Measurements from ENCODE around the gene MAP6. TPM values are rescaled to one million over a fixed set of nuclear protein-coding genes. Genes with fewer than 3 reads are reported as not detected.
A peak's percentile ranks its signal among the peaks of the same experiment; 100 is the strongest.

MAP6 gene
- polyA plus RNA-seq, 1 donor (not counting 4 experiments of a cell fraction or from before 2014, with no cell fraction given), result 1.7 TPM

DNA sequence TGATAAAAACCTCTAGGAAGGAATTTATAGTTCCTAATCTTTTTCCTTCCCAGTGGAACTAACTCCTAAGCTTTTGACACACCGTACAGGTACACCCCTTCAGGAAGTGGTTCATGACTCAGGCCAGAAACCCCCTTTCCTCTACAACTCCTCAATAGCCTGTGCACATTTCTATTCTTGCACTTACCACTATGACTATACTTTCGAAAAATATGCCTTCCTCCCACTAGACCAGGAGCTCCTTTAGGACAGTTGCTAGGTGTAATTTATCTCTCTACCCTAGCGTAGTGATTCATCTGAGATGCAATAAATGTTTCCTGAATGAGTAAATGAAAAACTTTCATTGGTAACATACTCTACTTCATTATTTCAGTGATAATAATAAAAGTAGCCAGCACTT lies 14.5 kb downstream of the MAP6 start:
- FAIRE-seq, result peak; percentile 91
- no peak overlapping the region for H3K4me3 ChIP-seq (ENCODE audit: control insufficient read depth in 2 of 3, extremely low read depth in 1 of 3, insufficient read depth in 2 of 3, low read depth in 1 of 3, low read length in 3 of 3)
- dilution Hi-C loops (cut with MboI; ENCODE audit: extremely low pct_ligation_motif_present, low sequenced_read_pairs), result no loop called here

GRCh38 chr11:75653532-75653931 lies 15.3 kb downstream of the MAP6 start:
- H3K27ac ChIP-seq (ENCODE audit: control insufficient read depth, insufficient read depth, low read length), result peak overlapping the region; percentile 57
- TF ChIP-seq EZH2 (IDR thresholded peaks at IDR 0.05; ENCODE audit: low read length) (no peak), CTCF (optimal IDR thresholded peaks at IDR 0.05 in 1 of 3, IDR thresholded peaks at IDR 0.05 in 1 of 3, conservative IDR thresholded peaks at IDR 0.05 in 1 of 3; ENCODE audit: extremely low read depth in 1 of 3, insufficient read depth in 2 of 3, low read length in 3 of 3) (no peak)
- peaks cover 35% of the 10 kb centered on the region for H3K4me1 ChIP-seq (ENCODE audit: control insufficient read depth, extremely low read depth, insufficient read depth, low read length)
- H3K36me3 ChIP-seq (ENCODE audit: control insufficient read depth in 2 of 2, extremely low read depth in 1 of 2, insufficient read depth in 2 of 2, low read length in 2 of 2), result no peaks in the 10 kb centered on the region
- H3K9me1 ChIP-seq (ENCODE audit: control insufficient read depth, extremely low read depth, insufficient read depth, low read length), result no peaks in the 10 kb centered on the region
- no peaks in the 10 kb centered on the region for H4K20me1 ChIP-seq (ENCODE audit: control insufficient read depth, extremely low read depth, insufficient read depth, low read length)
- dilution Hi-C loops (cut with MboI; ENCODE audit: extremely low pct_ligation_motif_present, low sequenced_read_pairs), result no loop called here
- no peak for DNase-seq (ENCODE audit: low read depth, low spot score)
- no peak overlapping the region for H2AFZ ChIP-seq (ENCODE audit: control insufficient read depth, low read length)
- no peak for FAIRE-seq
- H3K79me2 ChIP-seq (ENCODE audit: control insufficient read depth, insufficient read depth, low read length), result no peaks in the 10 kb centered on the region
- H3K4me3 ChIP-seq (ENCODE audit: control insufficient read depth in 2 of 3, extremely low read depth in 1 of 3, insufficient read depth in 2 of 3, low read depth in 1 of 3, low read length in 3 of 3), result no peak overlapping the region
- H3K27me3 ChIP-seq (ENCODE audit: control insufficient read depth, extremely low read depth, insufficient read depth, low read length), result no peaks in the 10 kb centered on the region
- no peak overlapping the region for H3K9ac ChIP-seq (ENCODE audit: control insufficient read depth, extremely low read depth, insufficient read depth, low read length)
- no peaks in the 10 kb centered on the region for H3K9me3 ChIP-seq (ENCODE audit: control insufficient read depth, low read depth, low read length)
- H3K4me2 ChIP-seq (ENCODE audit: control insufficient read depth, extremely low read depth, insufficient read depth, low read depth, low read length), result peak overlapping the region; percentile 47

More for the DNA sequence above, 14.5 kb downstream of the MAP6 start:
- TF ChIP-seq CTCF (optimal IDR thresholded peaks at IDR 0.05 in 1 of 3, IDR thresholded peaks at IDR 0.05 in 1 of 3, conservative IDR thresholded peaks at IDR 0.05 in 1 of 3; ENCODE audit: extremely low read depth in 1 of 3, insufficient read depth in 2 of 3, low read length in 3 of 3) (no peak), EZH2 (IDR thresholded peaks at IDR 0.05; ENCODE audit: low read length) (no peak)
- H2AFZ ChIP-seq (ENCODE audit: control insufficient read depth, low read length), result no peak overlapping the region
- no peaks in the 10 kb centered on the region for H3K79me2 ChIP-seq (ENCODE audit: control insufficient read depth, insufficient read depth, low read length)
- no peaks in the 10 kb centered on the region for H3K9me3 ChIP-seq (ENCODE audit: control insufficient read depth, low read depth, low read length)
- peak overlapping the region; percentile 47 for H3K4me2 ChIP-seq (ENCODE audit: control insufficient read depth, extremely low read depth, insufficient read depth, low read depth, low read length)
- H3K9me1 ChIP-seq (ENCODE audit: control insufficient read depth, extremely low read depth, insufficient read depth, low read length), result no peaks in the 10 kb centered on the region
- H3K27me3 ChIP-seq (ENCODE audit: control insufficient read depth, extremely low read depth, insufficient read depth, low read length), result no peaks in the 10 kb centered on the region
- no peak overlapping the region for H3K9ac ChIP-seq (ENCODE audit: control insufficient read depth, extremely low read depth, insufficient read depth, low read length)
- DNase-seq (ENCODE audit: low read depth, low spot score), result peak; percentile 55
- peak overlapping the region; percentile 57 for H3K27ac ChIP-seq (ENCODE audit: control insufficient read depth, insufficient read depth, low read length)
- H3K36me3 ChIP-seq (ENCODE audit: control insufficient read depth in 2 of 2, extremely low read depth in 1 of 2, insufficient read depth in 2 of 2, low read length in 2 of 2), result no peaks in the 10 kb centered on the region
- peaks cover 35% of the 10 kb centered on the region for H3K4me1 ChIP-seq (ENCODE audit: control insufficient read depth, extremely low read depth, insufficient read depth, low read length)
- H4K20me1 ChIP-seq (ENCODE audit: control insufficient read depth, extremely low read depth, insufficient read depth, low read length), result no peaks in the 10 kb centered on the region

All from keratinocyte (primary cell).